RWPE2 (cell line): ENCODE results near the gene ADAM8.

Experiments
- ATAC-seq: fragments of 200-7000 bp; cut with Tn5 transposase; 3 replicates; pipeline ENCODE4 v1.9.1; 2021; ENCODE audit warnings: low read depth
- DNase-seq: peaks from one replicate; pipeline ENCODE4 v3.0.0-alpha.2; 2020; ENCODE audit warnings: low spot score
- H3K27ac ChIP-seq: fragments of 450-650 bp; 2 replicates; pipeline ENCODE4 v1.5.1; 2017; ENCODE audit warnings: mild to moderate bottlenecking; ENCODE audit not compliant: poor library complexity, severe bottlenecking
- H3K27me3 ChIP-seq: fragments of 250-450 bp; sonication (Bioruptor Pico); 2 replicates; pipeline ENCODE4 v1.5.1; 2021; ENCODE audit warnings: mild to moderate bottlenecking, moderate library complexity; ENCODE audit not compliant: insufficient read depth, poor library complexity, severe bottlenecking
- H3K36me3 ChIP-seq: fragments of 250-450 bp; sonication (Bioruptor Pico); 2 replicates; pipeline ENCODE4 v1.5.1; 2020; ENCODE audit warnings: low read depth, mild to moderate bottlenecking, moderate library complexity
- H3K4me1 ChIP-seq: fragments of 250-450 bp; sonication (Bioruptor Pico); 2 replicates; pipeline ENCODE4 v1.5.1; 2021; ENCODE audit warnings: mild to moderate bottlenecking, moderate library complexity; ENCODE audit not compliant: insufficient read depth, poor library complexity, severe bottlenecking
- H3K4me3 ChIP-seq: fragments of 250-450 bp; sonication (Bioruptor Pico); 2 replicates; pipeline ENCODE4 v1.5.1; 2021; ENCODE audit warnings: mild to moderate bottlenecking, moderate library complexity; ENCODE audit not compliant: severe bottlenecking
- H3K9me3 ChIP-seq: fragments of 250-450 bp; sonication (Bioruptor Pico); 2 replicates; pipeline ENCODE4 v1.5.1; 2021; ENCODE audit warnings: mild to moderate bottlenecking, moderate library complexity; ENCODE audit not compliant: severe bottlenecking
- TF ChIP-seq, protein P1 (sequence below): fragments of 450-650 bp; IDR thresholded peaks from one replicate; pipeline ENCODE4 v1.5.1; 2017; ENCODE audit warnings: mild to moderate bottlenecking, moderate library complexity; ENCODE audit not compliant: poor library complexity, severe bottlenecking

ADAM8 gene

DNA sequence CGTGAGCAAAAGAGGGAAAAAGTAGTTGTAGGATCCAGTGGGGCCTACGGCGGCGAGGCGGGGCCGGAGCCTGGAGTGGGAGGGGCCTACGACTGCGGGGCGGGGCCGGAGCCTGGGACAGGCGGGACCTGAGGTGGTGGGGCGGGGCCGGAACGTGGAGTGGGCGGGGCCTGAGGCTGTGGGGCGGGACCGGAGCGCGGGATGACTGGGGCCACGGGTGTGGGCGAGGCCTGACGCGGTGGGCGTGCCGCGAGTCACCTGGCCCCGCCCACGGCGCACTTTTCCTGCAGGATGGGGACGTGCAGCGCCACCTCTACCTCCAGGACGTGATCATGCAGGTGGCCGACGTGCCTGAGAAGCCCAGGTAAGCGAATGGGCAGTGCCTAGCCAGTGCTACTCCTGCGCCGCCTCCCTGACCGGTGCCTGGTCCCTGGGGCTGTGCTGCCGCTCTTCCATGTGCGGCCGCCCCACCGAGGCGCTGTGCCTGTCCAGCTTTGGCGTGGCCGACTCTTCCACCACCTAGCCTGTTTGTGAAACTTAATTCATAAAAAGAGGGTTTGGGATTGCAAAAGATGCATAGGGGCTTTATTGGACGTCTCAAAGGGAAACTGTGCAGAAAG is 32.5 kb upstream of the ADAM8 start:
- DNase-seq, result peak; percentile 87
- peak overlapping the region; percentile 97 for H3K4me3 ChIP-seq
- peak; percentile 74 for ATAC-seq
- H3K4me1 ChIP-seq, result peaks cover 3% of the 10 kb centered on the region
- H3K9me3 ChIP-seq, result no peaks in the 10 kb centered on the region
- H3K36me3 ChIP-seq, result peaks cover 26% of the 10 kb centered on the region
- TF ChIP-seq, protein P1, sequence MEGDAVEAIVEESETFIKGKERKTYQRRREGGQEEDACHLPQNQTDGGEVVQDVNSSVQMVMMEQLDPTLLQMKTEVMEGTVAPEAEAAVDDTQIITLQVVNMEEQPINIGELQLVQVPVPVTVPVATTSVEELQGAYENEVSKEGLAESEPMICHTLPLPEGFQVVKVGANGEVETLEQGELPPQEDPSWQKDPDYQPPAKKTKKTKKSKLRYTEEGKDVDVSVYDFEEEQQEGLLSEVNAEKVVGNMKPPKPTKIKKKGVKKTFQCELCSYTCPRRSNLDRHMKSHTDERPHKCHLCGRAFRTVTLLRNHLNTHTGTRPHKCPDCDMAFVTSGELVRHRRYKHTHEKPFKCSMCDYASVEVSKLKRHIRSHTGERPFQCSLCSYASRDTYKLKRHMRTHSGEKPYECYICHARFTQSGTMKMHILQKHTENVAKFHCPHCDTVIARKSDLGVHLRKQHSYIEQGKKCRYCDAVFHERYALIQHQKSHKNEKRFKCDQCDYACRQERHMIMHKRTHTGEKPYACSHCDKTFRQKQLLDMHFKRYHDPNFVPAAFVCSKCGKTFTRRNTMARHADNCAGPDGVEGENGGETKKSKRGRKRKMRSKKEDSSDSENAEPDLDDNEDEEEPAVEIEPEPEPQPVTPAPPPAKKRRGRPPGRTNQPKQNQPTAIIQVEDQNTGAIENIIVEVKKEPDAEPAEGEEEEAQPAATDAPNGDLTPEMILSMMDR, result no peak
- no peaks in the 10 kb centered on the region for H3K27me3 ChIP-seq
- peak overlapping the region; percentile 66 for H3K27ac ChIP-seq

DNA sequence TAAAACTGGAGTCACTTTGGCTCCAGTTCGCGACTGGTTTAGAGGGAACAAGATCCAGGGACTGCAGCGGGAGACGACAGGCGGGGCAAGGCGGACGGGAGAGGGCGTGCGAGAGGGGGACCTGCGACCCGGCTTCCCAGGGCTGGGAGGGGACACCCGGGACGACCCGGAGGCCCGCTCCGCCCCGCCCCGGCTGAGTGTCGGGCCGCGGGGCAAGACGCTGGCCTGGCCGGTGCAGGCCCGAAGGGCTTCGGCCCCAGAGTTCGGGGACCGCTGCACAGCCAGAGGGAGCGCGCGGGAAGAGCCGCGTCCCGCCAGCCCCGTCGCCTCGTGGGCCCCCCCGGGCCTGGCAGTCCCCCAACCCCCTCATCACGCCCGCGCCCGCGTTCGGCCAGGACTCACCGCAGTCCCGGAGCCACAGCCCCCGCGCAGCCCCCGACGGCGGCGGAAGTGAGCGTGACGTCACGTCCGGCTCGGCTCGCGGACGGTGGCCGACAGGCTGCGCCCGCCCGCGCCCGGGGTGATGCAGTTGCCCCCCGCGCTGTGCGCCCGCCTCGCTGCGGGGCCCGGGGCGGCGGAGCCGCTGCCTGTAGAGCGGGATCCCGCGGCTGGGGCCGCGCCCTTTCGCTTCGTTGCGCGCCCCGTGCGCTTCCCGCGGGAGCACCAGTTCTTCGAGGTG is 31.9 kb upstream of the ADAM8 start, which contains the start of the genes TUBGCP2 and ZNF511:
TSS of gene TUBGCP2 (minus strand) at position 452 of the 679 bp plus-strand sequence. CDS start 5,931 bp downstream, outside the sequence.
TSS of gene ZNF511 (plus strand) at position 494 of the 679 bp plus-strand sequence. CDS start at position 524, 30 bp downstream.
- peaks cover 32% of the 10 kb centered on the region for H3K36me3 ChIP-seq
- ATAC-seq, result peak; percentile 68
- H3K4me3 ChIP-seq, result peak within 1 kb of the TSS; percentile 97
- no peak for DNase-seq
- no peaks in the 10 kb centered on the region for H3K27me3 ChIP-seq
- no peaks in the 10 kb centered on the region for H3K9me3 ChIP-seq
- peak within 1 kb of the TSS; percentile 66 for H3K27ac ChIP-seq
- peaks cover 3% of the 10 kb centered on the region for H3K4me1 ChIP-seq
- TF ChIP-seq, protein P1, result no peak

DNA sequence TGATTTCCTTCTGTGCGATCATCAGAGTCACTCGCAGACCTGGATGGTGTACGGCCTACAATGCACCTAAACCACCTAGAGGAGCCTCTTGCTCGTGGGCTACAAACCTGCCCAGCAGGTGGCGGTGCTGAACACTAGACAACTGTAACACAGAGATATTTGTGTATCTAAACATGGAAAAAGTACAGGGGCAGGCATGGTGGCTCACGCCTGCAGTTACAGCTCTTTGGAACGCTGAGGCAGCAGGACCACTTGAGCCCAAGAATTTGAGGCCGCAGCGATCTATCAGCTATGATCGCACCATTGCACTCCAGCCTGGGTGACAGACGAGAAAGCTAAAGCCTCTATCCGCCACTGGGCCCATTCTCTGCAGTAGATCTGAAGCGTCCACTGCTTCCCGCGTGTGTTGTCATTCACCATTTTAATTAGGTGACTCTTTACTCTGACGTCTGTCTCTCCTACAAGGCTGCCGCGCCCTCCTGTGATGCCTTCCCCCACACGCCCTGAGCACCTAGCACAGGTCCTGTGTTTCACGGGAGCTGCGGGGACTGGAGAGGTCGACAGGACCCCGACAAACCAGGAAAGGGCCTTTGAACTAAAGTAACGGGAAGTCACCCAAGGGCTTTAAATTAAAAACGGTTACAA is 31.2 kb upstream of the ADAM8 start:
- ATAC-seq (peak; percentile 56), DNase-seq (no peak)
- Histone ChIP-seq H3K27ac (peak overlapping the region; percentile 66), H3K9me3 (no peaks in the 10 kb centered on the region), H3K4me1 (peaks cover 3% of the 10 kb centered on the region), H3K27me3 (no peaks in the 10 kb centered on the region), H3K36me3 (peaks cover 32% of the 10 kb centered on the region), H3K4me3 (peak overlapping the region; percentile 97)
- TF ChIP-seq, protein P1, result peak; percentile 89

DNA sequence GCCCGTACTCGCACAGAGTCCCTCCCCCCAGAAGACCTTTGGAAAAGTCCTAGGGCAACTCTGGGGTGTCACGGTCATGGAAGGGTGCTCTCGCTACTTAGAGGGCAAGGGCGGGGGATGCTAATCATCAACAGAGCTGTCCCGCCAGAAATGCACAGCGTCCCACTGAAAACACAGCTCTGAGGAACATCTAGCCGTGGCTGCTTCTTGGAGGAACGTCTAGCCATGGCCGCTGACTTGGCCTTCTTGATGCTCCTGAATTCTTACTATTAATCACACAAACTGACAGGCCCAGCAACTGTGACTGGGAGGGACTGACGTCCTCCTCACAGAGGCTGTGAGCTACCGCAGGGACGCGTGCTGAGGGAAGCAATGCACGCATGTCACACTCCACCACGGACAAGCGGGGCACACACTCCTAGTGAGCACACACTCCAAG is 30.3 kb upstream of the ADAM8 start:
- Histone ChIP-seq H3K36me3 (peaks cover 36% of the 10 kb centered on the region), H3K4me1 (peaks cover 3% of the 10 kb centered on the region), H3K9me3 (no peaks in the 10 kb centered on the region), H3K27me3 (no peaks in the 10 kb centered on the region), H3K27ac (no peak overlapping the region), H3K4me3 (no peak overlapping the region)
- DNase-seq (no peak), ATAC-seq (no peak)
- TF ChIP-seq, protein P1, result no peak
